Immature natural killer cell (primary cell): ENCODE data around the gene CDY1B. TPM values are rescaled to one million over a fixed set of nuclear protein-coding genes. Genes with fewer than 3 reads are reported as not detected.
"Not testable (repeated sequence)": the region's sequence is repeated elsewhere in the genome, so short reads cannot be mapped to it uniquely, and the experiment has no call there.

Experiments used
- DNase-seq, 3 donors: peaks; one replicate each; pipeline ENCODE4 v3.0.0; 2022; ENCODE audit warnings: mixed read lengths in 1 of 3
- H3K27ac Mint-ChIP-seq, 6 donors: one replicate each; pipeline ENCODE4 v1.8.0; 2020; ENCODE audit warnings: mixed read lengths in 6 of 6, mild to moderate bottlenecking in 5 of 6, inconsistent platforms in 4 of 6, moderate library complexity in 3 of 6
- H3K27me3 Mint-ChIP-seq, 3 donors: one replicate each; pipeline ENCODE4 v1.8.0; 2020 to 2021; ENCODE audit warnings: low read depth in 3 of 3, mild to moderate bottlenecking in 3 of 3, mixed read lengths in 3 of 3, moderate library complexity in 3 of 3, inconsistent platforms in 1 of 3
- H3K36me3 Mint-ChIP-seq, 3 donors: one replicate each; pipeline ENCODE4 v1.8.0; 2020; ENCODE audit warnings: mixed read lengths in 3 of 3, inconsistent platforms in 2 of 3, mild to moderate bottlenecking in 2 of 3
- H3K4me1 Mint-ChIP-seq, 2 donors: one replicate each; pipeline ENCODE4 v1.8.0; 2020; ENCODE audit warnings: inconsistent platforms in 2 of 2, mild to moderate bottlenecking in 2 of 2, mixed read lengths in 2 of 2, moderate library complexity in 1 of 2
- H3K4me3 Mint-ChIP-seq, 5 donors: one replicate each; pipeline ENCODE4 v1.8.0; 2020; ENCODE audit warnings: mild to moderate bottlenecking in 5 of 5, mixed read lengths in 5 of 5, inconsistent platforms in 3 of 5, moderate library complexity in 3 of 5
- H3K9me3 Mint-ChIP-seq, 6 donors: one replicate each; pipeline ENCODE4 v1.8.0; 2020; ENCODE audit warnings: mild to moderate bottlenecking in 6 of 6, mixed read lengths in 6 of 6, inconsistent platforms in 4 of 6, moderate library complexity in 3 of 6
- polyA plus RNA-seq, 3 donors: library from polyadenylated mRNA; unstranded; fragments of 300-500 nt; fragmentation: Illumina TruSeq; gene quantifications; one replicate each; pipeline ENCODE4 v1.2.3, GENCODE V29; 2021

CDY1B gene
- polyA plus RNA-seq = not detected

GRCh38 chrY:24047919-24048318, at the start of gene CDY1B:
TSS of gene CDY1B (minus strand) at chrY:24048019. CDS start at chrY:24047688, 331 bp downstream.
- H3K4me1 Mint-ChIP-seq, H3K27me3 Mint-ChIP-seq, H3K27ac Mint-ChIP-seq, H3K36me3 Mint-ChIP-seq, H3K9me3 Mint-ChIP-seq, DNase-seq, H3K4me3 Mint-ChIP-seq: not testable (repeated sequence)

- not testable (repeated sequence) for H3K27me3 Mint-ChIP-seq, H3K27ac Mint-ChIP-seq, H3K9me3 Mint-ChIP-seq, H3K4me1 Mint-ChIP-seq, DNase-seq, H3K4me3 Mint-ChIP-seq, H3K36me3 Mint-ChIP-seq
These were observed 1.7 kb upstream of the CDY1B start for GRCh38 chrY:24049525-24049924.

- H3K36me3 Mint-ChIP-seq, H3K27ac Mint-ChIP-seq, H3K4me3 Mint-ChIP-seq, H3K27me3 Mint-ChIP-seq, H3K4me1 Mint-ChIP-seq, H3K9me3 Mint-ChIP-seq, DNase-seq: not testable (repeated sequence)
These were observed 4.6 kb downstream of the CDY1B start for GRCh38 chrY:24043209-24043608.

GRCh38 chrY:24039008-24039718, 8.7 kb downstream of the CDY1B start:
- DNase-seq, H3K9me3 Mint-ChIP-seq: not testable (repeated sequence)

GRCh38 chrY:24026212-24027103, 21.4 kb downstream of the CDY1B start:
- not testable (repeated sequence) for H3K36me3 Mint-ChIP-seq, H3K9me3 Mint-ChIP-seq, DNase-seq, H3K27me3 Mint-ChIP-seq, H3K4me1 Mint-ChIP-seq, H3K4me3 Mint-ChIP-seq, H3K27ac Mint-ChIP-seq

More at GRCh38 chrY:24039008-24039718, 8.7 kb downstream of the CDY1B start:
- H3K27me3 Mint-ChIP-seq, H3K36me3 Mint-ChIP-seq, H3K27ac Mint-ChIP-seq, H3K4me3 Mint-ChIP-seq, H3K4me1 Mint-ChIP-seq: not testable (repeated sequence)
